Measurements from ENCODE around the gene IGLL5.

Gene IGLL5

GRCh38 chr22:22863001-22863400, 24.6 kb upstream of the IGLL5 start:
- DNase-seq (ENCODE audit: low read depth in 2 of 2), result no peak

GRCh38 chr22:22865311-22866072, 22.1 kb upstream of the IGLL5 start:
- peak in 1 of 2 donors; percentile 21 for DNase-seq (ENCODE audit: low read depth in 2 of 2)

GRCh38 chr22:22866381-22867111, 21.1 kb upstream of the IGLL5 start:
- DNase-seq (ENCODE audit: low read depth in 2 of 2), result no peak

GRCh38 chr22:22867996-22868715, 19.5 kb upstream of the IGLL5 start:
- no peak for DNase-seq (ENCODE audit: low read depth in 2 of 2)

GRCh38 chr22:22870577-22871404, 16.8 kb upstream of the IGLL5 start:
- no peak for DNase-seq (ENCODE audit: low read depth in 2 of 2)

- no peak for DNase-seq (ENCODE audit: low read depth in 2 of 2)
Observed at GRCh38 chr22:22871536-22872278, 15.9 kb upstream of the IGLL5 start.

GRCh38 chr22:22872722-22873708, 14.6 kb upstream of the IGLL5 start:
- DNase-seq (ENCODE audit: low read depth in 2 of 2), result no peak

GRCh38 chr22:22877523-22878210, 9.9 kb upstream of the IGLL5 start:
- DNase-seq (ENCODE audit: low read depth in 2 of 2), result peak; percentile 38 to 68

- DNase-seq (ENCODE audit: low read depth in 2 of 2), result no peak
Observed at GRCh38 chr22:22878211-22878570, 9.4 kb upstream of the IGLL5 start.

GRCh38 chr22:22878801-22879674, 8.6 kb upstream of the IGLL5 start:
- no peak for DNase-seq (ENCODE audit: low read depth in 2 of 2)

GRCh38 chr22:22879675-22880155, 7.9 kb upstream of the IGLL5 start:
- no peak for DNase-seq (ENCODE audit: low read depth in 2 of 2)

GRCh38 chr22:22880645-22881044, 7.0 kb upstream of the IGLL5 start:
- DNase-seq (ENCODE audit: low read depth in 2 of 2), result no peak

- no peak for DNase-seq (ENCODE audit: low read depth in 2 of 2)
Observed at GRCh38 chr22:22881116-22882000, 6.3 kb upstream of the IGLL5 start.

- DNase-seq (ENCODE audit: low read depth in 2 of 2), result no peak
Observed at GRCh38 chr22:22882033-22882717, 5.4 kb upstream of the IGLL5 start.

- no peak for DNase-seq (ENCODE audit: low read depth in 2 of 2)
Observed at GRCh38 chr22:22883090-22883727, 4.4 kb upstream of the IGLL5 start.
